Suprapubic skin (tissue), 3 donors: ENCODE data around the gene PSME1.

Experiments used
- CTCF ChIP-seq, 2 donors: fragments of 200-600 bp in 1 of 2; fragments of 450-650 bp in 1 of 2; sonication (generic) in 1 of 2; IDR thresholded peaks; one replicate each; pipeline ENCODE4 v1.5.1; 2016 to 2019; ENCODE audit warnings: antibody characterized with exemption in 2 of 2, mild to moderate bottlenecking in 1 of 2, moderate library complexity in 1 of 2
- POLR2AphosphoS5 ChIP-seq, 3 donors: sonication (generic); formaldehyde crosslinking; IDR thresholded peaks; one replicate each; pipeline ENCODE4 v1.6.1; 2017; ENCODE audit warnings: antibody characterized with exemption in 3 of 3

GRCh38 chr14:24139272-24139934 lies 3.4 kb downstream of the PSME1 start:
- TF ChIP-seq CTCF (IDR thresholded peaks at IDR 0.05) (no peak), POLR2AphosphoS5 (IDR thresholded peaks at IDR 0.05) (no peak)
